ENCODE measurements around the gene PPP1R3C. TPM values are rescaled to one million over a fixed set of nuclear protein-coding genes. Genes with fewer than 3 reads are reported as not detected.
A peak's percentile ranks its signal among the peaks of the same experiment; 100 is the strongest.

PPP1R3C gene
- total RNA-seq, 2 donors from 2014 or later: 0.51 to 0.91 TPM

GRCh38 chr10:91591797-91592174 lies 41.1 kb downstream of the PPP1R3C start:
- no peak overlapping the region for H3K4me3 ChIP-seq (ENCODE audit: low read length)
- H3K9ac ChIP-seq (ENCODE audit: extremely low read depth, low read length, poor library complexity, severe bottlenecking): no peak overlapping the region
- H3K36me3 ChIP-seq (ENCODE audit: control insufficient read depth, insufficient read depth, low read length): no peaks in the 10 kb centered on the region
- Mint-ChIP-seq H3K4me3 (no peak overlapping the region), H3K36me3 (ENCODE audit: low read depth) (no peaks in the 10 kb centered on the region), H3K9me3 (no peaks in the 10 kb centered on the region), H3K27ac (no peak overlapping the region), H3K27me3 (ENCODE audit: insufficient read depth) (peaks cover 4% of the 10 kb centered on the region), H3K4me1 (peaks cover 13% of the 10 kb centered on the region)
- WGBS, 2 experiments (ENCODE audit: insufficient coverage in 1 of 2, insufficient read length in 1 of 2): 96 to 100% methylated on average over 4 to 7 of the region's 7 CpGs
- H3K27me3 ChIP-seq (ENCODE audit: control insufficient read depth, insufficient read depth, low read length, poor library complexity, severe bottlenecking): no peaks in the 10 kb centered on the region
- TF ChIP-seq, protein P1, sequence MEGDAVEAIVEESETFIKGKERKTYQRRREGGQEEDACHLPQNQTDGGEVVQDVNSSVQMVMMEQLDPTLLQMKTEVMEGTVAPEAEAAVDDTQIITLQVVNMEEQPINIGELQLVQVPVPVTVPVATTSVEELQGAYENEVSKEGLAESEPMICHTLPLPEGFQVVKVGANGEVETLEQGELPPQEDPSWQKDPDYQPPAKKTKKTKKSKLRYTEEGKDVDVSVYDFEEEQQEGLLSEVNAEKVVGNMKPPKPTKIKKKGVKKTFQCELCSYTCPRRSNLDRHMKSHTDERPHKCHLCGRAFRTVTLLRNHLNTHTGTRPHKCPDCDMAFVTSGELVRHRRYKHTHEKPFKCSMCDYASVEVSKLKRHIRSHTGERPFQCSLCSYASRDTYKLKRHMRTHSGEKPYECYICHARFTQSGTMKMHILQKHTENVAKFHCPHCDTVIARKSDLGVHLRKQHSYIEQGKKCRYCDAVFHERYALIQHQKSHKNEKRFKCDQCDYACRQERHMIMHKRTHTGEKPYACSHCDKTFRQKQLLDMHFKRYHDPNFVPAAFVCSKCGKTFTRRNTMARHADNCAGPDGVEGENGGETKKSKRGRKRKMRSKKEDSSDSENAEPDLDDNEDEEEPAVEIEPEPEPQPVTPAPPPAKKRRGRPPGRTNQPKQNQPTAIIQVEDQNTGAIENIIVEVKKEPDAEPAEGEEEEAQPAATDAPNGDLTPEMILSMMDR (conservative IDR thresholded peaks at IDR 0.05): no peak
- H3K9me3 ChIP-seq (ENCODE audit: control insufficient read depth, low read length): no peaks in the 10 kb centered on the region
- peak overlapping the region; percentile 36 for H3K27ac ChIP-seq (ENCODE audit: low read depth, low read length)
- H3K4me1 ChIP-seq (ENCODE audit: control insufficient read depth, insufficient read depth, low read length): peaks cover 2% of the 10 kb centered on the region
- DNase-seq: no peak

DNA sequence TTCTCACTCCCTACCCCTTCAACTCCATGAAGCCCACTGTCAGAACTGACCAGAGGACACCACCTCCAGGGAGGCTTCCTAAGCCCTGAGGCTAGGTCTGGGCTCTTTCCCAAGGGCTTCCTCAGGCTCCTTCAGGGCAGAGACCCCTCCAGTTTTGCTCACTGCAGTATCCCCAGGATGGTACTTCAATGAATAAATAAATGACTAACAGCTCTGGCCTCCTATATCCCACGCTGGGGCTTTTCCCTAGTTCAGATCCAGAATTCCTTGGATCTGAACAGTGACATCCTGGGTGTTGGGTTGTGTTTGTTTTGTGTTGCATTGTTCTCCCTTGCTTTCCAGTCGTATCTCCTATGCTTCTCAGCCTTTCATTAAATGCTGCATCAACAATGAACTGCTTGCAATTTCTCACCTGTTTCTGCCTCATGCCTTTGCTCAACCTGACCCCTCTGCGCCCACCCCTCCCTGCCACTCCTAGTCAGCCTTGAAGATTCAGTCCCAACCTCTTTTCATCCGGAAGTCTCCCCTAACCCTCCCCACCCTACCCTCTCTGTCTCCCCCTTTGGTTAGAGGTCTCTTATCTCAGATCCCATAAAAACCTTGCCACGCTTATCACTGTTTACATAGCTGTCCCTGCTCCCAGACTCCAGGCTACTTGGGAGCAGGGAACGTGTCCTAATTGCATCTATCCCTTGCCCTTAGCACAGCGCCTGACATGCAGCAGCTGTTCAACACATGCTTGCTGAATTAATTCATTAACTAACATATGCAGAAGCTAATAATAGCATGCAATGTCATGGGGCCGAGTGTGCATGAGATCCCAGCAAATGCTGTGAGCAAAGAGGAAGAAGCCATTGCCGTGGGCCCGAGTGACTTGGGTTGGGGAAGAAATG lies 41.7 kb downstream of the PPP1R3C start:
- no peak overlapping the region for H3K9ac ChIP-seq (ENCODE audit: extremely low read depth, low read length, poor library complexity, severe bottlenecking)
- Mint-ChIP-seq H3K27ac (no peak overlapping the region), H3K9me3 (no peaks in the 10 kb centered on the region)

DNA sequence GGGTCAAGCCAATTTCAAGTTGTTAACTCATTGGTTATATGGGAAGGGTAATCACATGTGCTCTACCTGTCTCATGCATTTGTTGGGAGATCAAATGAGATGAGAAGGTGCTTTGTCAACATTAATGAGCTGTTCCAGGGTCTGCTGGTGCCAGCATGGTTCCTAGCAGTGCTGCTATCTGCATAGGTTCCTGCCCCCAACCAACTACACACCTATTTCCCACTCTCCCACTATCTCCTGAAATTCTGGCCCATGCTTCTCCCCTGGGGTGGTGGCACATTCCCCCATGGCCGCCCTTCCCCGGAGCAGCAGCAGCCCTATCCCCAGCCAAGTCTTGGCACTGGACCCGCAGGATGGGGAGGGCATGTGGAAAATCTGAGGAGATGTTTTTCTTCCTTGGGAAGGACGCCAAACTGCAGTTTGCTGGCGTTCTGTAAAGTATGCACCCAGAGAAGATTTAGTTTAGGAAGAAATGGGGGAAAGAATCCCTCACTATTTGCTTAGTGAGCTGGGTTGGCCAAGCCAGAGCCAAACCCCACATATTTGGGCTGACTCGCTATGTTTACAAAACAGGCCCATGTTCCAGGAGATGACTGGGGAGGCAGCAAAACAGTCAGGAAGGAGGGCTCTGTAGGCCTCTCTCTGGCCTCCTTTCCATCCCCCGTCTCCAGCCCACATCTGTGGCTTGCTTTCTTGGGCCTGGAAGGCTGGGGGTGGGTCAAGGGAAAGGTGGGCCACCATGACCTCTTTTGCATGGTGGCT lies 42.5 kb downstream of the PPP1R3C start:
- no peak overlapping the region for H3K9ac ChIP-seq (ENCODE audit: extremely low read depth, low read length, poor library complexity, severe bottlenecking)
- H3K4me1 Mint-ChIP-seq: peaks cover 13% of the 10 kb centered on the region
- TF ChIP-seq, protein P1 (conservative IDR thresholded peaks at IDR 0.05): no peak
- H3K36me3 ChIP-seq (ENCODE audit: control insufficient read depth, insufficient read depth, low read length): no peaks in the 10 kb centered on the region
- H3K4me3 ChIP-seq (ENCODE audit: low read length): no peak overlapping the region
- H3K27ac ChIP-seq (ENCODE audit: low read depth, low read length): no peak overlapping the region
- peaks cover 2% of the 10 kb centered on the region for H3K4me1 ChIP-seq (ENCODE audit: control insufficient read depth, insufficient read depth, low read length)
- H3K36me3 Mint-ChIP-seq (ENCODE audit: low read depth): no peaks in the 10 kb centered on the region
- H3K27me3 Mint-ChIP-seq (ENCODE audit: insufficient read depth): peaks cover 5% of the 10 kb centered on the region
- no peaks in the 10 kb centered on the region for H3K9me3 ChIP-seq (ENCODE audit: control insufficient read depth, low read length)
- WGBS, 2 experiments (ENCODE audit: insufficient coverage in 1 of 2, insufficient read length in 1 of 2): 94 to 96% methylated on average over 4 to 7 of the region's 7 CpGs
- no peak overlapping the region for H3K27ac Mint-ChIP-seq
- H3K27me3 ChIP-seq (ENCODE audit: control insufficient read depth, insufficient read depth, low read length, poor library complexity, severe bottlenecking): no peaks in the 10 kb centered on the region
- no peaks in the 10 kb centered on the region for H3K9me3 Mint-ChIP-seq
- no peak overlapping the region for H3K4me3 Mint-ChIP-seq
- DNase-seq: no peak

More for the DNA sequence above, 41.7 kb downstream of the PPP1R3C start:
- TF ChIP-seq, protein P1 (conservative IDR thresholded peaks at IDR 0.05): no peak
- no peaks in the 10 kb centered on the region for H3K36me3 Mint-ChIP-seq (ENCODE audit: low read depth)
- Histone ChIP-seq H3K36me3 (ENCODE audit: control insufficient read depth, insufficient read depth, low read length) (no peaks in the 10 kb centered on the region), H3K4me3 (ENCODE audit: low read length) (no peak overlapping the region), H3K27ac (ENCODE audit: low read depth, low read length) (peak overlapping the region; percentile 56), H3K4me1 (ENCODE audit: control insufficient read depth, insufficient read depth, low read length) (peaks cover 2% of the 10 kb centered on the region), H3K9me3 (ENCODE audit: control insufficient read depth, low read length) (no peaks in the 10 kb centered on the region), H3K27me3 (ENCODE audit: control insufficient read depth, insufficient read depth, low read length, poor library complexity, severe bottlenecking) (no peaks in the 10 kb centered on the region)
- peaks cover 13% of the 10 kb centered on the region for H3K4me1 Mint-ChIP-seq
- WGBS, 2 experiments (ENCODE audit: insufficient coverage in 1 of 2, insufficient read length in 1 of 2): 88 to 90% methylated on average over 6 to 10 of the region's 10 CpGs
- H3K4me3 Mint-ChIP-seq: no peak overlapping the region
- no peak for DNase-seq
- H3K27me3 Mint-ChIP-seq (ENCODE audit: insufficient read depth): peaks cover 7% of the 10 kb centered on the region

Data from endodermal cell (in vitro differentiated cells).